ENCODE data around the gene GPR31.
"Not testable (repeated sequence)": the region's sequence is repeated elsewhere in the genome, so short reads cannot be mapped to it uniquely, and the experiment has no call there.

GRCh38 chr6:167187275-167187674 lies 29.5 kb upstream of the GPR31 start:
- TF ChIP-seq, protein P1, sequence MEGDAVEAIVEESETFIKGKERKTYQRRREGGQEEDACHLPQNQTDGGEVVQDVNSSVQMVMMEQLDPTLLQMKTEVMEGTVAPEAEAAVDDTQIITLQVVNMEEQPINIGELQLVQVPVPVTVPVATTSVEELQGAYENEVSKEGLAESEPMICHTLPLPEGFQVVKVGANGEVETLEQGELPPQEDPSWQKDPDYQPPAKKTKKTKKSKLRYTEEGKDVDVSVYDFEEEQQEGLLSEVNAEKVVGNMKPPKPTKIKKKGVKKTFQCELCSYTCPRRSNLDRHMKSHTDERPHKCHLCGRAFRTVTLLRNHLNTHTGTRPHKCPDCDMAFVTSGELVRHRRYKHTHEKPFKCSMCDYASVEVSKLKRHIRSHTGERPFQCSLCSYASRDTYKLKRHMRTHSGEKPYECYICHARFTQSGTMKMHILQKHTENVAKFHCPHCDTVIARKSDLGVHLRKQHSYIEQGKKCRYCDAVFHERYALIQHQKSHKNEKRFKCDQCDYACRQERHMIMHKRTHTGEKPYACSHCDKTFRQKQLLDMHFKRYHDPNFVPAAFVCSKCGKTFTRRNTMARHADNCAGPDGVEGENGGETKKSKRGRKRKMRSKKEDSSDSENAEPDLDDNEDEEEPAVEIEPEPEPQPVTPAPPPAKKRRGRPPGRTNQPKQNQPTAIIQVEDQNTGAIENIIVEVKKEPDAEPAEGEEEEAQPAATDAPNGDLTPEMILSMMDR (IDR thresholded peaks at IDR 0.05; ENCODE audit: low read length) = not testable (repeated sequence)
- not testable (repeated sequence) for TF ChIP-seq EZH2 (IDR thresholded peaks at IDR 0.05; ENCODE audit: borderline replicate concordance, low read length)

Data from OCI-LY1 (cell line).